Body of pancreas (tissue), 4 donors: ENCODE measurements around the gene ITPRIPL2.
A peak's percentile ranks its signal among the peaks of the same experiment; 100 is the strongest.

Source experiments
- CTCF ChIP-seq, 7 experiments: fragments of 450-650 bp in 4 of 7; fragments of 200-600 bp in 3 of 7; sonication (generic) in 3 of 7; IDR thresholded peaks; one replicate each; pipeline ENCODE4 v1.5.1; 2016 to 2019; ENCODE audit warnings: antibody characterized with exemption in 7 of 7
- POLR2A ChIP-seq, 3 donors: fragments of 450-650 bp; IDR thresholded peaks; one replicate each; pipeline ENCODE4 v1.6.1; 2016; ENCODE audit warnings: antibody characterized with exemption in 3 of 3, mild to moderate bottlenecking in 2 of 3

DNA sequence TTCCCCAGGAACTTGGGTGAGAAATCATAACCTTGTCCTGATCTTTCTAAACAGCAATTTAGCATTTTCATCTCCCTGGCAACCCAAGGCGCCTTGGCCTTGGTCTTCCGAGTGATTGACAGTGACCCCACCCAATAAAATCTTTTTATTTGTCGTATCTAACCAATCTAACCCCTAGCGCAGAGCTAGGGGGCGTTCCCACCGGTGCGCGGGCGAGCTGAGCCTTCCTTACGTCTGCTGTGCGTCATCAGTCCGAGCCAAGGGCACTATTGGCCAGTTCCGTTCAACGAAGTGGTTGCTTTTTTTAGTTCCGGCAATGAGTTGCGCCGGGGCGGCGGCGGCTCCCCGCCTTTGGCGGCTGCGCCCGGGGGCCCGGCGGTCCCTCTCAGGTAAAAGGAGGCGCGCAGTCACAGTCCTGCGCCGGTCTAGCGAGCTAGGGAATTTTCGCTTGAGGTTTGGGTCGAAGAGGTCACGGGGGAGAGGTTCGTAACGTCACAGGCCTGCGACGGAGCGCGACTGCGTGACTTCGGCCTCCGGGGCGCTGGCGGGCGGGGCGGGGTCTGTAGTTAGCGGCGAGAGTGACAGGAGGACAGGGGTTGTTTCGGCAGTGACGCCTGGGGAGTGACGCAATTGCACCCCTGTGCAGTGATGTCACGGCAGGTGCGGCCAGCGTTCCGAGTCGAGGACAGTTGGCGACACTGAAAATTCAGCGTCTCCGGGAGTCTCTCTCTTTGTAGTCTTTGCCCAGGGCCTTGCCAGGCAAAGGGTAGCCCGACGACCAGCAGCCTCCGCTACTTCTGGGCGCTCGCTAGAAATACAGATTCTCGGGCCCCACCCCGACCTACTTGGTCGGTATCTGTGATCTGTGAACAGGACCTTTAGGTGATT lies 46.2 kb upstream of the ITPRIPL2 start, which contains the start of gene COQ7:
- TF ChIP-seq CTCF (IDR thresholded peaks at IDR 0.05) = peak in 3 of 7 experiments; percentile 4 to 22 (median 16)
- TF ChIP-seq POLR2A (IDR thresholded peaks at IDR 0.05) = peak; percentile 53 to 85 (median 84)
